ENCODE data around the gene LKAAEAR1. TPM values are rescaled to one million over a fixed set of nuclear protein-coding genes. Genes with fewer than 3 reads are reported as not detected.

The LKAAEAR1 gene
- total RNA-seq, 1 experiment from 2014 or later = 1.7 TPM

DNA sequence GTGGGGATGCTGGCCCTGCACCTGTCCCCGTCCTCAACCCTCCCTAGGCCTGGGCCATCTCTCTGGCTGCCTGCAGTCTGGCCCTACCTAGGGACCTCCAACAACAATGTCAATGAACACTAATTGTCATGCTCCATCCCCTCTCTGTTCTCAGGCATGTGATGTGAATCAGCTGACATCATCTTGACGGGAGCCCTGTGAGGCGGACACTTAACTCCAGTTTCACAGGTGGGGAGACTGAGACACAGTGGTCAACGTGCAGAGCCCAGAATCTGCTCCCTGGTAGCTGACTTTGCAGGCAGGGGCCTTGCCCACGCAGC is 22.0 kb downstream of the LKAAEAR1 start:
- no peak for ATAC-seq
- peaks cover 7% of the 10 kb centered on the region for H3K27me3 Mint-ChIP-seq (ENCODE audit: low read depth)

DNA sequence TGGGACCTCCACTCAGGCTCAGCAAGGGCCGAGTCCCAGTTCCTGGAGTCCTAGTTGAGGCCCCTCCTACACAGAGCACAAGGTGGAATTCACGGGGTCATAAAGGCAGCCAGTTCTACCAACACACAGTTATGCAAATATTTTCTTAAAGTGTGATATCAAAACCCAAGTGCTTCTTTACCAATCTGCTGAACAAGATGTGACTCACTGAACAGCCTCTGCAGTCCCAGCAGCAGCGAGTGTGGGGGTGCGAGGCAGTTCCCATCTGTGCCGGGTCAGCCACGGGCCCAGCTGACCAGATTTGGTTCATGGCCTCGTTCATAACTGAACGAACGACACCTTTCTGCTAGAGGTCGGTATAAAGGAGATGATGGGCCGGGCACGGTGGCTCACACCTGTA is 25.7 kb downstream of the LKAAEAR1 start:
- no peaks in the 10 kb centered on the region for H3K36me3 Mint-ChIP-seq
- peaks cover 22% of the 10 kb centered on the region for H3K4me1 Mint-ChIP-seq
- H3K9me3 Mint-ChIP-seq = no peaks in the 10 kb centered on the region
- POLR2A ChIA-PET = no interaction called here
- DNase-seq (ENCODE audit: low spot score) (no peak), ATAC-seq (no peak)
- no peak for TF ChIP-seq SP1 (CRISPR knock-in tag; conservative IDR thresholded peaks at IDR 0.05)
- TF ChIP-seq, protein P1, sequence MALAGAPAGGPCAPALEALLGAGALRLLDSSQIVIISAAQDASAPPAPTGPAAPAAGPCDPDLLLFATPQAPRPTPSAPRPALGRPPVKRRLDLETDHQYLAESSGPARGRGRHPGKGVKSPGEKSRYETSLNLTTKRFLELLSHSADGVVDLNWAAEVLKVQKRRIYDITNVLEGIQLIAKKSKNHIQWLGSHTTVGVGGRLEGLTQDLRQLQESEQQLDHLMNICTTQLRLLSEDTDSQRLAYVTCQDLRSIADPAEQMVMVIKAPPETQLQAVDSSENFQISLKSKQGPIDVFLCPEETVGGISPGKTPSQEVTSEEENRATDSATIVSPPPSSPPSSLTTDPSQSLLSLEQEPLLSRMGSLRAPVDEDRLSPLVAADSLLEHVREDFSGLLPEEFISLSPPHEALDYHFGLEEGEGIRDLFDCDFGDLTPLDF (CRISPR knock-in tag; IDR thresholded peaks at IDR 0.05) = no peak
- TF ChIP-seq, protein P2, sequence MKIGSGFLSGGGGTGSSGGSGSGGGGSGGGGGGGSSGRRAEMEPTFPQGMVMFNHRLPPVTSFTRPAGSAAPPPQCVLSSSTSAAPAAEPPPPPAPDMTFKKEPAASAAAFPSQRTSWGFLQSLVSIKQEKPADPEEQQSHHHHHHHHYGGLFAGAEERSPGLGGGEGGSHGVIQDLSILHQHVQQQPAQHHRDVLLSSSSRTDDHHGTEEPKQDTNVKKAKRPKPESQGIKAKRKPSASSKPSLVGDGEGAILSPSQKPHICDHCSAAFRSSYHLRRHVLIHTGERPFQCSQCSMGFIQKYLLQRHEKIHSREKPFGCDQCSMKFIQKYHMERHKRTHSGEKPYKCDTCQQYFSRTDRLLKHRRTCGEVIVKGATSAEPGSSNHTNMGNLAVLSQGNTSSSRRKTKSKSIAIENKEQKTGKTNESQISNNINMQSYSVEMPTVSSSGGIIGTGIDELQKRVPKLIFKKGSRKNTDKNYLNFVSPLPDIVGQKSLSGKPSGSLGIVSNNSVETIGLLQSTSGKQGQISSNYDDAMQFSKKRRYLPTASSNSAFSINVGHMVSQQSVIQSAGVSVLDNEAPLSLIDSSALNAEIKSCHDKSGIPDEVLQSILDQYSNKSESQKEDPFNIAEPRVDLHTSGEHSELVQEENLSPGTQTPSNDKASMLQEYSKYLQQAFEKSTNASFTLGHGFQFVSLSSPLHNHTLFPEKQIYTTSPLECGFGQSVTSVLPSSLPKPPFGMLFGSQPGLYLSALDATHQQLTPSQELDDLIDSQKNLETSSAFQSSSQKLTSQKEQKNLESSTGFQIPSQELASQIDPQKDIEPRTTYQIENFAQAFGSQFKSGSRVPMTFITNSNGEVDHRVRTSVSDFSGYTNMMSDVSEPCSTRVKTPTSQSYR (CRISPR knock-in tag; IDR thresholded peaks at IDR 0.05) = no peak
- TF ChIP-seq SMAD3 (CRISPR knock-in tag; IDR thresholded peaks at IDR 0.05; ENCODE audit: borderline replicate concordance) = no peak
- TF ChIP-seq, protein P3, sequence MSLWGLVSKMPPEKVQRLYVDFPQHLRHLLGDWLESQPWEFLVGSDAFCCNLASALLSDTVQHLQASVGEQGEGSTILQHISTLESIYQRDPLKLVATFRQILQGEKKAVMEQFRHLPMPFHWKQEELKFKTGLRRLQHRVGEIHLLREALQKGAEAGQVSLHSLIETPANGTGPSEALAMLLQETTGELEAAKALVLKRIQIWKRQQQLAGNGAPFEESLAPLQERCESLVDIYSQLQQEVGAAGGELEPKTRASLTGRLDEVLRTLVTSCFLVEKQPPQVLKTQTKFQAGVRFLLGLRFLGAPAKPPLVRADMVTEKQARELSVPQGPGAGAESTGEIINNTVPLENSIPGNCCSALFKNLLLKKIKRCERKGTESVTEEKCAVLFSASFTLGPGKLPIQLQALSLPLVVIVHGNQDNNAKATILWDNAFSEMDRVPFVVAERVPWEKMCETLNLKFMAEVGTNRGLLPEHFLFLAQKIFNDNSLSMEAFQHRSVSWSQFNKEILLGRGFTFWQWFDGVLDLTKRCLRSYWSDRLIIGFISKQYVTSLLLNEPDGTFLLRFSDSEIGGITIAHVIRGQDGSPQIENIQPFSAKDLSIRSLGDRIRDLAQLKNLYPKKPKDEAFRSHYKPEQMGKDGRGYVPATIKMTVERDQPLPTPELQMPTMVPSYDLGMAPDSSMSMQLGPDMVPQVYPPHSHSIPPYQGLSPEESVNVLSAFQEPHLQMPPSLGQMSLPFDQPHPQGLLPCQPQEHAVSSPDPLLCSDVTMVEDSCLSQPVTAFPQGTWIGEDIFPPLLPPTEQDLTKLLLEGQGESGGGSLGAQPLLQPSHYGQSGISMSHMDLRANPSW (CRISPR knock-in tag; conservative IDR thresholded peaks at IDR 0.05; ENCODE audit: low read depth) = no peak
- TF ChIP-seq, protein P4, sequence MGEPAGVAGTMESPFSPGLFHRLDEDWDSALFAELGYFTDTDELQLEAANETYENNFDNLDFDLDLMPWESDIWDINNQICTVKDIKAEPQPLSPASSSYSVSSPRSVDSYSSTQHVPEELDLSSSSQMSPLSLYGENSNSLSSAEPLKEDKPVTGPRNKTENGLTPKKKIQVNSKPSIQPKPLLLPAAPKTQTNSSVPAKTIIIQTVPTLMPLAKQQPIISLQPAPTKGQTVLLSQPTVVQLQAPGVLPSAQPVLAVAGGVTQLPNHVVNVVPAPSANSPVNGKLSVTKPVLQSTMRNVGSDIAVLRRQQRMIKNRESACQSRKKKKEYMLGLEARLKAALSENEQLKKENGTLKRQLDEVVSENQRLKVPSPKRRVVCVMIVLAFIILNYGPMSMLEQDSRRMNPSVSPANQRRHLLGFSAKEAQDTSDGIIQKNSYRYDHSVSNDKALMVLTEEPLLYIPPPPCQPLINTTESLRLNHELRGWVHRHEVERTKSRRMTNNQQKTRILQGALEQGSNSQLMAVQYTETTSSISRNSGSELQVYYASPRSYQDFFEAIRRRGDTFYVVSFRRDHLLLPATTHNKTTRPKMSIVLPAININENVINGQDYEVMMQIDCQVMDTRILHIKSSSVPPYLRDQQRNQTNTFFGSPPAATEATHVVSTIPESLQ (CRISPR knock-in tag; IDR thresholded peaks at IDR 0.05) = no peak
- no peak for TF ChIP-seq ZNF138 (CRISPR knock-in tag; conservative IDR thresholded peaks at IDR 0.05)
- TF ChIP-seq SMAD4 (CRISPR knock-in tag; IDR thresholded peaks at IDR 0.05) = no peak
- no peak for TF ChIP-seq MYBL2 (CRISPR knock-in tag; IDR thresholded peaks at IDR 0.05)
- no peak for TF ChIP-seq NR1H2 (CRISPR knock-in tag; IDR thresholded peaks at IDR 0.05)
- TF ChIP-seq, protein P5, sequence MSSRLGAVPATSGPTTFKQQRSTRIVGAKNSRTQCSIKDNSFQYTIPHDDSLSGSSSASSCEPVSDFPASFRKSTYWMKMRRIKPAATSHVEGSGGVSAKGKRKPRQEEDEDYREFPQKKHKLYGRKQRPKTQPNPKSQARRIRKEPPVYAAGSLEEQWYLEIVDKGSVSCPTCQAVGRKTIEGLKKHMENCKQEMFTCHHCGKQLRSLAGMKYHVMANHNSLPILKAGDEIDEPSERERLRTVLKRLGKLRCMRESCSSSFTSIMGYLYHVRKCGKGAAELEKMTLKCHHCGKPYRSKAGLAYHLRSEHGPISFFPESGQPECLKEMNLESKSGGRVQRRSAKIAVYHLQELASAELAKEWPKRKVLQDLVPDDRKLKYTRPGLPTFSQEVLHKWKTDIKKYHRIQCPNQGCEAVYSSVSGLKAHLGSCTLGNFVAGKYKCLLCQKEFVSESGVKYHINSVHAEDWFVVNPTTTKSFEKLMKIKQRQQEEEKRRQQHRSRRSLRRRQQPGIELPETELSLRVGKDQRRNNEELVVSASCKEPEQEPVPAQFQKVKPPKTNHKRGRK (CRISPR knock-in tag; IDR thresholded peaks at IDR 0.05; ENCODE audit: borderline replicate concordance) = no peak
- TF ChIP-seq, protein P6, sequence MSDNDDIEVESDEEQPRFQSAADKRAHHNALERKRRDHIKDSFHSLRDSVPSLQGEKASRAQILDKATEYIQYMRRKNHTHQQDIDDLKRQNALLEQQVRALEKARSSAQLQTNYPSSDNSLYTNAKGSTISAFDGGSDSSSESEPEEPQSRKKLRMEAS (CRISPR knock-in tag; IDR thresholded peaks at IDR 0.05) = no peak
- TF ChIP-seq, protein P7, sequence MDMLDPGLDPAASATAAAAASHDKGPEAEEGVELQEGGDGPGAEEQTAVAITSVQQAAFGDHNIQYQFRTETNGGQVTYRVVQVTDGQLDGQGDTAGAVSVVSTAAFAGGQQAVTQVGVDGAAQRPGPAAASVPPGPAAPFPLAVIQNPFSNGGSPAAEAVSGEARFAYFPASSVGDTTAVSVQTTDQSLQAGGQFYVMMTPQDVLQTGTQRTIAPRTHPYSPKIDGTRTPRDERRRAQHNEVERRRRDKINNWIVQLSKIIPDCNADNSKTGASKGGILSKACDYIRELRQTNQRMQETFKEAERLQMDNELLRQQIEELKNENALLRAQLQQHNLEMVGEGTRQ (CRISPR knock-in tag; IDR thresholded peaks at IDR 0.05) = no peak
- no peak for TF ChIP-seq GABPB1 (CRISPR knock-in tag; IDR thresholded peaks at IDR 0.05)
- peaks cover 5% of the 10 kb centered on the region for H3K27me3 Mint-ChIP-seq (ENCODE audit: low read depth)
- CTCF ChIA-PET = interaction anchor here (1.5 to 2.9 kb wide), 3 partner anchors 11 to 78 kb away, joined by 3 to 40 read pairs (median 6); no protein-coding TSS in a partner anchor
- H3K27ac Mint-ChIP-seq = no peak overlapping the region
- no peak overlapping the region for H3K4me3 Mint-ChIP-seq

More for the DNA sequence above, 22.0 kb downstream of the LKAAEAR1 start:
- H3K27ac Mint-ChIP-seq = no peak overlapping the region
- ChIA-PET CTCF (interaction anchor here (0.6 to 3.0 kb wide), 12 partner anchors 8 to 524 kb away, joined by 3 to 18 read pairs (median 5); partner anchors contain the start of genes OPRL1, PRPF6, PTK6 and RGS19), POLR2A (no interaction called here)
- peaks cover 35% of the 10 kb centered on the region for H3K4me1 Mint-ChIP-seq
- no peak for DNase-seq (ENCODE audit: low spot score)
- TF ChIP-seq CREB1 (CRISPR knock-in tag; IDR thresholded peaks at IDR 0.05) (no peak), ZNF232 (CRISPR knock-in tag; IDR thresholded peaks at IDR 0.05) (no peak)
- TF ChIP-seq, protein P8, sequence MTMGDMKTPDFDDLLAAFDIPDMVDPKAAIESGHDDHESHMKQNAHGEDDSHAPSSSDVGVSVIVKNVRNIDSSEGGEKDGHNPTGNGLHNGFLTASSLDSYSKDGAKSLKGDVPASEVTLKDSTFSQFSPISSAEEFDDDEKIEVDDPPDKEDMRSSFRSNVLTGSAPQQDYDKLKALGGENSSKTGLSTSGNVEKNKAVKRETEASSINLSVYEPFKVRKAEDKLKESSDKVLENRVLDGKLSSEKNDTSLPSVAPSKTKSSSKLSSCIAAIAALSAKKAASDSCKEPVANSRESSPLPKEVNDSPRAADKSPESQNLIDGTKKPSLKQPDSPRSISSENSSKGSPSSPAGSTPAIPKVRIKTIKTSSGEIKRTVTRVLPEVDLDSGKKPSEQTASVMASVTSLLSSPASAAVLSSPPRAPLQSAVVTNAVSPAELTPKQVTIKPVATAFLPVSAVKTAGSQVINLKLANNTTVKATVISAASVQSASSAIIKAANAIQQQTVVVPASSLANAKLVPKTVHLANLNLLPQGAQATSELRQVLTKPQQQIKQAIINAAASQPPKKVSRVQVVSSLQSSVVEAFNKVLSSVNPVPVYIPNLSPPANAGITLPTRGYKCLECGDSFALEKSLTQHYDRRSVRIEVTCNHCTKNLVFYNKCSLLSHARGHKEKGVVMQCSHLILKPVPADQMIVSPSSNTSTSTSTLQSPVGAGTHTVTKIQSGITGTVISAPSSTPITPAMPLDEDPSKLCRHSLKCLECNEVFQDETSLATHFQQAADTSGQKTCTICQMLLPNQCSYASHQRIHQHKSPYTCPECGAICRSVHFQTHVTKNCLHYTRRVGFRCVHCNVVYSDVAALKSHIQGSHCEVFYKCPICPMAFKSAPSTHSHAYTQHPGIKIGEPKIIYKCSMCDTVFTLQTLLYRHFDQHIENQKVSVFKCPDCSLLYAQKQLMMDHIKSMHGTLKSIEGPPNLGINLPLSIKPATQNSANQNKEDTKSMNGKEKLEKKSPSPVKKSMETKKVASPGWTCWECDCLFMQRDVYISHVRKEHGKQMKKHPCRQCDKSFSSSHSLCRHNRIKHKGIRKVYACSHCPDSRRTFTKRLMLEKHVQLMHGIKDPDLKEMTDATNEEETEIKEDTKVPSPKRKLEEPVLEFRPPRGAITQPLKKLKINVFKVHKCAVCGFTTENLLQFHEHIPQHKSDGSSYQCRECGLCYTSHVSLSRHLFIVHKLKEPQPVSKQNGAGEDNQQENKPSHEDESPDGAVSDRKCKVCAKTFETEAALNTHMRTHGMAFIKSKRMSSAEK (CRISPR knock-in tag; IDR thresholded peaks at IDR 0.05; ENCODE audit: borderline replicate concordance) = no peak
- no peaks in the 10 kb centered on the region for H3K36me3 Mint-ChIP-seq
- peak overlapping the region; percentile 82 for H3K4me3 Mint-ChIP-seq
- no peaks in the 10 kb centered on the region for H3K9me3 Mint-ChIP-seq

Measured in WTC11 (cell line).